SJCRH30 (cell line): Measurements from ENCODE around the gene CDKN2B. TPM values are rescaled to one million over a fixed set of nuclear protein-coding genes. Genes with fewer than 3 reads are reported as not detected.

ENCODE experiments used
- DNase-seq, 2 experiments: peaks; one replicate each; pipeline ENCODE4 v3.0.0-alpha.2; 2015 to 2020
- H3K27ac ChIP-seq: fragments of 250-450 bp; sonication (Bioruptor Pico); 2 replicates; pipeline ENCODE4 v1.5.1; 2020; ENCODE audit warnings: mild to moderate bottlenecking, moderate library complexity
- H3K27me3 ChIP-seq: fragments of 250-450 bp; sonication (Bioruptor Pico); 2 replicates; pipeline ENCODE4 v1.5.1; 2020; ENCODE audit warnings: mild to moderate bottlenecking, moderate library complexity
- H3K36me3 ChIP-seq: fragments of 250-450 bp; sonication (Bioruptor Pico); 2 replicates; pipeline ENCODE4 v1.5.1; 2020; ENCODE audit warnings: mild to moderate bottlenecking, moderate library complexity
- H3K4me1 ChIP-seq: fragments of 250-450 bp; sonication (Bioruptor Pico); 2 replicates; pipeline ENCODE4 v1.5.1; 2020; ENCODE audit warnings: mild to moderate bottlenecking, moderate library complexity
- H3K4me3 ChIP-seq: fragments of 250-450 bp; sonication (Bioruptor Pico); 2 replicates; pipeline ENCODE4 v1.5.1; 2020; ENCODE audit warnings: mild to moderate bottlenecking, moderate library complexity
- H3K9me3 ChIP-seq: fragments of 250-450 bp; sonication (Bioruptor Pico); replicated peaks from 2 replicates; pipeline ENCODE4 v1.5.1; 2020; ENCODE audit warnings: mild to moderate bottlenecking, moderate library complexity
- total RNA-seq: library from RNA; depleted of rRNA; stranded (reverse); fragments of >200 nt; shearing (Covaris generic); gene quantifications from 2 replicates; pipeline ENCODE4 v1.2.3, GENCODE V29; 2014

CDKN2B gene
- total RNA-seq, 1 experiment from 2014 or later, result 1.3 TPM

- Histone ChIP-seq H3K4me1 (peaks cover 10% of the 10 kb centered on the region; the same call in 1 of the 2 replicates), H3K27me3 (no peaks in the 10 kb centered on the region), H3K27ac (peak within 1 kb of the TSS; percentile 95)
These were observed 14.5 kb downstream of the CDKN2B start, which contains the start of gene CDKN2B-AS1 for GRCh38 chr9:21994556-21995005. TSS of gene CDKN2B-AS1 (plus strand) at chr9:21994791.

GRCh38 chr9:21993893-21994555, 15.1 kb downstream of the CDKN2B start, which contains the start of gene CDKN2A:
TSS of gene CDKN2A (minus strand) at chr9:21994392.
- peak in 1 of 2 experiments; percentile 84 for DNase-seq
- Histone ChIP-seq H3K4me1 (peaks cover 10% of the 10 kb centered on the region; the same call in 1 of the 2 replicates), H3K36me3 (peaks cover 6% of the 10 kb centered on the region; the same call in 1 of the 2 replicates), H3K9me3 (no peaks in the 10 kb centered on the region), H3K27ac (peak within 1 kb of the TSS; percentile 95), H3K4me3 (peak within 1 kb of the TSS; percentile 96), H3K27me3 (no peaks in the 10 kb centered on the region)

More at GRCh38 chr9:21994556-21995005, 14.5 kb downstream of the CDKN2B start, which contains the start of gene CDKN2B-AS1:
- Histone ChIP-seq H3K9me3 (no peaks in the 10 kb centered on the region), H3K4me3 (peak within 1 kb of the TSS; percentile 96), H3K36me3 (peaks cover 6% of the 10 kb centered on the region; the same call in 1 of the 2 replicates)
- DNase-seq, result peak; percentile 89 to 90

- Histone ChIP-seq H3K4me1 (peaks cover 11% of the 10 kb centered on the region), H3K36me3 (peaks cover 8% of the 10 kb centered on the region; the same call in 1 of the 2 replicates), H3K4me3 (peak overlapping the region; percentile 96), H3K27me3 (no peaks in the 10 kb centered on the region), H3K9me3 (no peaks in the 10 kb centered on the region), H3K27ac (peak overlapping the region; percentile 95)
- no peak for DNase-seq
These were observed 16.1 kb downstream of the CDKN2B start for GRCh38 chr9:21993007-21993406.

- Histone ChIP-seq H3K27me3 (no peaks in the 10 kb centered on the region), H3K36me3 (peaks cover 8% of the 10 kb centered on the region; the same call in 1 of the 2 replicates), H3K27ac (no peak overlapping the region), H3K4me1 (peaks cover 9% of the 10 kb centered on the region; the same call in 1 of the 2 replicates), H3K4me3 (peak overlapping the region; percentile 96), H3K9me3 (no peaks in the 10 kb centered on the region)
- no peak for DNase-seq
These were observed 17.8 kb downstream of the CDKN2B start for GRCh38 chr9:21991072-21991959.

GRCh38 chr9:21989440-21990189, 19.5 kb downstream of the CDKN2B start:
- Histone ChIP-seq H3K4me1 (peaks cover 10% of the 10 kb centered on the region; the same call in 1 of the 2 replicates), H3K4me3 (no peak overlapping the region), H3K27ac (no peak overlapping the region), H3K27me3 (no peaks in the 10 kb centered on the region), H3K9me3 (no peaks in the 10 kb centered on the region), H3K36me3 (peaks cover 8% of the 10 kb centered on the region; the same call in 1 of the 2 replicates)
- no peak for DNase-seq

- peaks cover 8% of the 10 kb centered on the region; the same call in 1 of the 2 replicates for H3K36me3 ChIP-seq
- H3K27me3 ChIP-seq, result no peaks in the 10 kb centered on the region
- H3K27ac ChIP-seq, result no peak overlapping the region; the same call in 1 of the 2 replicates
- H3K4me3 ChIP-seq, result no peak overlapping the region
- H3K9me3 ChIP-seq, result no peaks in the 10 kb centered on the region
- peaks cover 10% of the 10 kb centered on the region; the same call in 1 of the 2 replicates for H3K4me1 ChIP-seq
- DNase-seq, result no peak
These were observed 20.8 kb downstream of the CDKN2B start for GRCh38 chr9:21988056-21988990.

GRCh38 chr9:21985964-21986667, 23.0 kb downstream of the CDKN2B start:
- H3K36me3 ChIP-seq, result peaks cover 10% of the 10 kb centered on the region; the same call in 1 of the 2 replicates
- no peaks in the 10 kb centered on the region for H3K27me3 ChIP-seq
- no peak overlapping the region for H3K4me3 ChIP-seq
- no peak for DNase-seq
- peak overlapping the region; percentile 69 for H3K27ac ChIP-seq
- H3K4me1 ChIP-seq, result peaks cover 10% of the 10 kb centered on the region; the same call in 1 of the 2 replicates
- H3K9me3 ChIP-seq, result no peaks in the 10 kb centered on the region

- Histone ChIP-seq H3K36me3 (peaks cover 4% of the 10 kb centered on the region; the same call in 1 of the 2 replicates), H3K9me3 (no peaks in the 10 kb centered on the region), H3K4me1 (peaks cover 10% of the 10 kb centered on the region; the same call in 1 of the 2 replicates), H3K27me3 (no peaks in the 10 kb centered on the region), H3K4me3 (no peak overlapping the region), H3K27ac (no peak overlapping the region)
- no peak for DNase-seq
These were observed 25.0 kb downstream of the CDKN2B start for GRCh38 chr9:21984101-21984500.

GRCh38 chr9:21983561-21983935, 25.6 kb downstream of the CDKN2B start:
- no peaks in the 10 kb centered on the region for H3K27me3 ChIP-seq
- no peaks in the 10 kb centered on the region for H3K9me3 ChIP-seq
- no peak overlapping the region for H3K27ac ChIP-seq
- H3K36me3 ChIP-seq, result peaks cover 2% of the 10 kb centered on the region; the same call in 1 of the 2 replicates
- DNase-seq, result no peak
- H3K4me1 ChIP-seq, result peaks cover 10% of the 10 kb centered on the region; the same call in 1 of the 2 replicates
- H3K4me3 ChIP-seq, result no peak overlapping the region

- no peak overlapping the region for H3K27ac ChIP-seq
- no peaks in the 10 kb centered on the region for H3K9me3 ChIP-seq
- no peaks in the 10 kb centered on the region for H3K27me3 ChIP-seq
- no peak for DNase-seq
- H3K36me3 ChIP-seq, result peaks cover 2% of the 10 kb centered on the region; the same call in 1 of the 2 replicates
- H3K4me3 ChIP-seq, result no peak overlapping the region
- H3K4me1 ChIP-seq, result peaks cover 7% of the 10 kb centered on the region; the same call in 1 of the 2 replicates
These were observed 26.1 kb downstream of the CDKN2B start for GRCh38 chr9:21982861-21983560.

GRCh38 chr9:21982391-21982790, 26.7 kb downstream of the CDKN2B start:
- Histone ChIP-seq H3K27me3 (no peaks in the 10 kb centered on the region), H3K4me3 (no peak overlapping the region), H3K36me3 (peaks cover 5% of the 10 kb centered on the region; the same call in 1 of the 2 replicates), H3K4me1 (0 out of 2 replicates have a peak, but pooled peaks cover 4% of the 10 kb centered on the region), H3K9me3 (no peaks in the 10 kb centered on the region), H3K27ac (no peak overlapping the region)
- DNase-seq, result no peak

- no peak for DNase-seq
- Histone ChIP-seq H3K36me3 (0 out of 2 replicates have a peak, but pooled peaks cover 12% of the 10 kb centered on the region), H3K27ac (no peak overlapping the region), H3K4me3 (no peak overlapping the region), H3K9me3 (no peaks in the 10 kb centered on the region), H3K27me3 (no peaks in the 10 kb centered on the region), H3K4me1 (peaks cover 9% of the 10 kb centered on the region)
These were observed 32.7 kb downstream of the CDKN2B start for GRCh38 chr9:21976334-21976875.
